GM08714 (cell line): ENCODE data around the gene URAD.
"Not testable (repeated sequence)": the region's sequence is repeated elsewhere in the genome, so short reads cannot be mapped to it uniquely, and the experiment has no call there.

ENCODE experiments used
- H3K4me3 ChIP-seq: fragments of 200-500 bp; sonication (Bioruptor generic); 2 replicates; pipeline ENCODE4 v1.5.1; 2014; ENCODE audit warnings: mild to moderate bottlenecking, low read length, inconsistent platforms
- ZNF274 ChIP-seq: IDR thresholded peaks from 2 replicates; pipeline ENCODE4 v1.6.1; 2012; ENCODE audit warnings: mild to moderate bottlenecking, low read depth, low read length

Gene URAD

GRCh38 chr13:27988520-27988919 lies at the start of gene URAD:
URAD (minus strand) TSS chr13:27988693; CDS start chr13:27988637, 56 bp downstream.
- no peak within 1 kb of the TSS for H3K4me3 ChIP-seq
- TF ChIP-seq ZNF274: no peak

GRCh38 chr13:28037399-28037798 lies 48.9 kb upstream of the URAD start:
- TF ChIP-seq ZNF274: no peak
- no peak overlapping the region for H3K4me3 ChIP-seq

GRCh38 chr13:28035146-28035782 lies 46.8 kb upstream of the URAD start:
- TF ChIP-seq ZNF274: no peak
- H3K4me3 ChIP-seq: no peak overlapping the region

- no peak for TF ChIP-seq ZNF274
- no peak overlapping the region for H3K4me3 ChIP-seq
These were observed 45.6 kb upstream of the URAD start for GRCh38 chr13:28033894-28034655.

GRCh38 chr13:28032438-28032837 lies 43.9 kb upstream of the URAD start:
- not testable (repeated sequence) for H3K4me3 ChIP-seq

- no peak overlapping the region for H3K4me3 ChIP-seq
- no peak for TF ChIP-seq ZNF274
These were observed 43.4 kb upstream of the URAD start for GRCh38 chr13:28031896-28032288.

GRCh38 chr13:28031220-28031895 lies 42.9 kb upstream of the URAD start:
- no peak for TF ChIP-seq ZNF274
- no peak overlapping the region for H3K4me3 ChIP-seq

- no peak for TF ChIP-seq ZNF274
- no peak overlapping the region for H3K4me3 ChIP-seq
These were observed 39.3 kb upstream of the URAD start for GRCh38 chr13:28027607-28028364.

- no peak for TF ChIP-seq ZNF274
- H3K4me3 ChIP-seq: no peak overlapping the region
These were observed 38.6 kb upstream of the URAD start for GRCh38 chr13:28027071-28027470.

- no peak for TF ChIP-seq ZNF274
- no peak overlapping the region for H3K4me3 ChIP-seq
These were observed 38.0 kb upstream of the URAD start for GRCh38 chr13:28026508-28026907.

- no peak overlapping the region for H3K4me3 ChIP-seq
These were observed 34.5 kb upstream of the URAD start for GRCh38 chr13:28022848-28023518.

GRCh38 chr13:28014301-28014700 lies 25.8 kb upstream of the URAD start:
- TF ChIP-seq ZNF274: no peak
- H3K4me3 ChIP-seq: no peak overlapping the region

More at GRCh38 chr13:28022848-28023518, 34.5 kb upstream of the URAD start:
- TF ChIP-seq ZNF274: no peak

GRCh38 chr13:28013482-28013881 lies 25.0 kb upstream of the URAD start:
- no peak for TF ChIP-seq ZNF274
- H3K4me3 ChIP-seq: no peak overlapping the region

- no peak overlapping the region for H3K4me3 ChIP-seq
- no peak for TF ChIP-seq ZNF274
These were observed 24.4 kb upstream of the URAD start for GRCh38 chr13:28012896-28013295.

- no peak for TF ChIP-seq ZNF274
These were observed 23.9 kb upstream of the URAD start for GRCh38 chr13:28012383-28012782.

More at GRCh38 chr13:28012383-28012782, 23.9 kb upstream of the URAD start:
- H3K4me3 ChIP-seq: no peak overlapping the region
